Liver (tissue), 9 donors: ENCODE measurements around the gene SRP14. TPM values are rescaled to one million over a fixed set of nuclear protein-coding genes. Genes with fewer than 3 reads are reported as not detected.
"Not testable (repeated sequence)": the region's sequence is repeated elsewhere in the genome, so short reads cannot be mapped to it uniquely, and the experiment has no call there.

Experiments
- DNase-seq: peaks from one replicate; pipeline ENCODE4 v3.0.0-alpha.2; 2017; ENCODE audit warnings: low spot score
- H3K27ac ChIP-seq, 2 donors: one replicate each; pipeline ENCODE4 v1.7.0; 2013; ENCODE audit warnings: inconsistent platforms in 2 of 2, low read length in 2 of 2, control low read depth in 1 of 2, low read depth in 1 of 2, mild to moderate bottlenecking in 1 of 2
- H3K27me3 ChIP-seq, 4 donors: one replicate each; pipeline versions ENCODE4 v1.6.1 to v1.7.0; 2013; ENCODE audit warnings: low read length in 3 of 4, inconsistent platforms in 1 of 4, mild to moderate bottlenecking in 1 of 4, moderate library complexity in 1 of 4; ENCODE audit not compliant: control insufficient read depth in 4 of 4, insufficient read depth in 4 of 4
- H3K36me3 ChIP-seq, 4 donors: one replicate each; pipeline versions ENCODE4 v1.6.1 to v1.7.0; 2013; ENCODE audit warnings: low read length in 3 of 4, mild to moderate bottlenecking in 3 of 4, low read depth in 1 of 4, moderate library complexity in 1 of 4; ENCODE audit not compliant: control insufficient read depth in 4 of 4, insufficient read depth in 3 of 4
- H3K4me1 ChIP-seq, 4 donors: one replicate each; pipeline versions ENCODE4 v1.6.1 to v1.7.0; 2013; ENCODE audit warnings: low read length in 3 of 4, mild to moderate bottlenecking in 3 of 4, moderate library complexity in 1 of 4; ENCODE audit not compliant: control insufficient read depth in 4 of 4, insufficient read depth in 4 of 4
- H3K4me3 ChIP-seq, 3 donors: one replicate each; pipeline versions ENCODE4 v1.6.1 to v1.7.0; 2013; ENCODE audit warnings: low read length in 3 of 3, control low read depth in 1 of 3, low read depth in 1 of 3, mild to moderate bottlenecking in 1 of 3
- H3K9ac ChIP-seq, 2 donors: one replicate each; pipeline ENCODE4 v1.7.0; 2013; ENCODE audit warnings: low read length in 2 of 2, mild to moderate bottlenecking in 2 of 2, moderate library complexity in 2 of 2, control low read depth in 1 of 2, low read depth in 1 of 2
- H3K9me3 ChIP-seq, 4 donors: one replicate each; pipeline versions ENCODE4 v1.6.1 to v1.7.0; 2013; ENCODE audit warnings: low read length in 3 of 4; ENCODE audit not compliant: control insufficient read depth in 4 of 4
- FOXA1 ChIP-seq: IDR thresholded peaks from 2 replicates; pipeline ENCODE4 v1.6.1; 2016; ENCODE audit warnings: antibody characterized with exemption
- FOXA2 ChIP-seq: IDR thresholded peaks from 2 replicates; pipeline ENCODE4 v1.6.1; 2016; ENCODE audit warnings: antibody characterized with exemption
- HNF4A ChIP-seq, 2 donors: conservative IDR thresholded peaks; 2 replicates each; pipeline ENCODE4 v1.6.1; 2016; ENCODE audit warnings: antibody characterized with exemption in 2 of 2, mild to moderate bottlenecking in 2 of 2
- HNF4G ChIP-seq: IDR thresholded peaks from 2 replicates; pipeline ENCODE4 v1.6.1; 2016; ENCODE audit warnings: antibody characterized with exemption
- JUND ChIP-seq, 2 donors: IDR thresholded peaks; 2 replicates each; pipeline ENCODE4 v1.6.1; 2016; ENCODE audit warnings: antibody characterized with exemption in 2 of 2
- NR2F2 ChIP-seq: IDR thresholded peaks from 2 replicates; pipeline ENCODE4 v1.6.1; 2016; ENCODE audit warnings: antibody characterized with exemption
- TAF1 ChIP-seq: conservative IDR thresholded peaks from 2 replicates; pipeline ENCODE4 v1.6.1; 2016; ENCODE audit warnings: antibody characterized with exemption, mild to moderate bottlenecking
- YY1 ChIP-seq: IDR thresholded peaks from 2 replicates; pipeline ENCODE4 v1.6.1; 2016; ENCODE audit warnings: antibody characterized with exemption, mild to moderate bottlenecking
- WGBS: extraction: QIAGEN DNeasy Blood & Tissue Kit; methylation state at CpG from one replicate; pipeline ENCODE4 v1.1.7; 2013; 5-methylcytosine and 5-hydroxymethylcytosine counted together
- polyA plus RNA-seq, 2 donors: library from polyadenylated mRNA; stranded (reverse) in 1 of 2; unstranded in 1 of 2; fragments of 200-250 nt in 1 of 2; fragments of >200 nt in 1 of 2; fragmentation: Nextera tagmentation in 1 of 2; extraction: Ambion mirVana in 1 of 2; gene quantifications; one replicate each; pipeline versions ENCODE4 v1.2.1 to v1.2.3, GENCODE V29; 2013 to 2015
- total RNA-seq, 2 donors: library from RNA; depleted of rRNA; stranded (reverse); fragments of >200 nt; gene quantifications; one replicate each; pipeline ENCODE4 v1.2.3, GENCODE V29; 2014
- TF ChIP-seq, protein P1 (sequence below): fragments of 150-350 bp; IDR thresholded peaks from 2 replicates; pipeline ENCODE4 v1.5.1; 2017; ENCODE audit warnings: improper control_type of control experiment, low read depth, low read length; ENCODE audit not compliant: missing input control
- TF ChIP-seq, protein P2 (sequence below): IDR thresholded peaks from 2 replicates; pipeline ENCODE4 v1.6.1; 2016; ENCODE audit warnings: antibody characterized with exemption
- donor health status: healthy.
- donor health status: healthy.
- donor health status: healthy.
- donor health status: healthy.
- donor health status: healthy.

SRP14 gene
- total and polyA plus RNA-seq, 4 donors: 67.2 to 357 (median 116) TPM

DNA sequence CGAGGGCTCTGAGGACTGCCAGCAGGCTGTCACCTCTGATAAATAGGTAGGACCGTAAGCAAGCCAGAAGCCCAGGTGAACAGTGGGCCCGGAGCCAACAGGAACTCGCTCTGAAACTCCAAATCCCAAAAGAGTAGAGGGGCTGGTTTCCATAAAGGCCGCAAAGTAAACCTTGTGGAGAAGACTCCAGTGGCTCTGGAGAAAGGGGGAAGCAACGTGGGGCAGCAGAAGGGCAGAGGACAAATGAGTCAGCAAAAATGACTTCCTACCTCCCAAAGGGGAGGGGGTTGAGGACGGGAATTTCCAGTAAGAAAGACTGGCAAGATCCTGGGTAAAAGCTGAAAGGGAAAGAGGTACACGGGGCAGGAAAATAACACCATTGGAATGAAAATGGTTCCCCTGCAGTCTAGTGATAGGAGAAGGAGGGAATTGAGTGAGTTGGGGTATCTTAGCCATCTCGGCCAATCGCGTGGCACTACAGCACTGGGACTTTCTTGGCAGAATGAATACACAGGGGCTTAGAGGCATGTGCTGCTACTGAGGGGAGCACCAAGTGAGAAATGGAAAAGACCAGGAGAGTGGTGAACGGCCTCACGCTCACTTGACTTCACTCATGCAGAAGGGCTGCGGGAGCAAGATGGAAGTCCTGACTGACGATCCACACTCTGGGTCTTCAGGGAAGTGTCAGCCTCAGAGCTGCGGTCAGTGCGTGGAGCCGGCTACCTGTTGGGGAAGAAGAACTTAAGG lies 36.5 kb upstream of the SRP14 start:
- 88% methylated on average over 18 of the region's 18 CpGs for WGBS
- H3K9ac ChIP-seq: no peak overlapping the region
- DNase-seq: no peak
- H3K36me3 ChIP-seq: no peaks in the 10 kb centered on the region
- TF ChIP-seq YY1 (no peak), FOXA1 (no peak), JUND (IDR thresholded peaks at IDR 0.05) (no peak)
- peaks cover 0 to 2% (median under 1%) of the 10 kb centered on the region in 4 donors for H3K4me1 ChIP-seq
- no peaks in the 10 kb centered on the region for H3K27me3 ChIP-seq
- H3K4me3 ChIP-seq: no peak overlapping the region
- H3K9me3 ChIP-seq: no peaks in the 10 kb centered on the region
- H3K27ac ChIP-seq: no peak overlapping the region

DNA sequence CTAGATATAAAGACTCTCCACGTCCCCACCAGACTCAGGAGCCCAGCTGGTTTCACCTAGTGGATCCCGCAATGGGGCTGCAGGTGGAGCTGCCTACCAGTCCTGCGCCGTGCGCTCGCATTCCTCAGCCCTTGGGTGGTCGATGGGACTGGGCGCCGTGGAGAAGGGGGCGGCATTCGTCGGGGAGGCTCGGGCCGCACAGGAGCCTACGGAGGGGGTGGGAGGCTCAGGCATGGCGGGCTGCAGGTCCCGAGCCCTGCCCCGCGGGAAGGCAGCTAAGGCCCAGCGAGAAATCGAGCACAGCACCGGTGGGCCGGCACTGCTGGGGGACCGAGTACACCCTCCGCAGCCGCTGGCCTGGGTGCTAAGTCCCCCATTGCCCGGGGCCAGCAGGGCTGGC lies 35.7 kb upstream of the SRP14 start:
- H3K4me1 ChIP-seq, H3K9me3 ChIP-seq, H3K27ac ChIP-seq, DNase-seq, H3K9ac ChIP-seq, H3K4me3 ChIP-seq, H3K36me3 ChIP-seq, H3K27me3 ChIP-seq: not testable (repeated sequence)
- WGBS: 94% methylated on average over 27 of the region's 27 CpGs

- not testable (repeated sequence) for H3K27ac ChIP-seq, H3K4me3 ChIP-seq, H3K9ac ChIP-seq, DNase-seq, H3K36me3 ChIP-seq, H3K27me3 ChIP-seq, H3K9me3 ChIP-seq
- 84% methylated on average over 34 of the region's 34 CpGs for WGBS
- H3K4me1 ChIP-seq: peaks cover 9 to 12% (median 11%) of the 10 kb centered on the region in 4 donors
These were observed 34.9 kb upstream of the SRP14 start for GRCh38 chr15:40073716-40074490.

DNA sequence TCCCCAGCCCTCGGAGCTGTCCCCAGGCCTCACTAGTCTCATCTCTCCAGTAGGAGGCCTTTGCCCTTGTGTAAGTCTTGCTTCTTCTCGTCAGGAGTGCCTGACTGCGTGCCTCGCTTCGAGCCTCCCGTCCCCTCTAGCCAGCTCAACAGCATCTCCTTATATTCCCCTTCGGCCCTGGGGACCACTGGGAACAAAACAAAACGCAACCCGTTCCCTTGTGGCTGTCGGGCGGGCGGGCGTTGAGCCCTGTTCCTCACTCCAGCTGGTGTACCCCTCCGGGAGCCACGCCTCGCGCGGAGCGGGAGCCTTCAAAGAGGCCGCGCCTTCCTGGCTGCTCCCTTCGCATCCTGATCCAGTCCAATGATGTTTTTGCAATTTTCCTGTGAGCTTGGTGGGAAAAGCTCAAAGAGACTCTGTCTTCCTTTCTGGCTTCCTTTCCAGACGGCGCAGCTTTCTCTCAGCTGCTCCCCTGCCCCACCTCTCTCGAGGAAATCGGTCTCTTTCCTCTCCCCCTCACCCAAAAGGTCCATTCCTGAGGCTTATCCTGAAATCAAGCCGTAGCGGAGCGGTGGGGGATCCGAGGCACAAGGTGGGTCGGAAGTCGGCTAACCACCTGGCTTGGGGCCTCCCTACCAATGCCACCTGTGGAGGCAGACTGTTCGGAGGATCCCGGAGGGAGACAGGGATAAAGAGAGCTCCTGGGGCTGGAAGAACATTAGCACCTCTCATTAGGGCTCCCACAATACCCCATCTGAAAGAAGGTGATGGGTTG lies 33.4 kb upstream of the SRP14 start:
- no peak overlapping the region for H3K27ac ChIP-seq
- WGBS: 82% methylated on average over 34 of the region's 34 CpGs
- no peak overlapping the region for H3K9ac ChIP-seq
- no peaks in the 10 kb centered on the region for H3K36me3 ChIP-seq
- peaks cover 11 to 19% (median 18%) of the 10 kb centered on the region in 4 donors for H3K4me1 ChIP-seq
- DNase-seq: no peak
- no peaks in the 10 kb centered on the region for H3K9me3 ChIP-seq
- TF ChIP-seq, protein P1, sequence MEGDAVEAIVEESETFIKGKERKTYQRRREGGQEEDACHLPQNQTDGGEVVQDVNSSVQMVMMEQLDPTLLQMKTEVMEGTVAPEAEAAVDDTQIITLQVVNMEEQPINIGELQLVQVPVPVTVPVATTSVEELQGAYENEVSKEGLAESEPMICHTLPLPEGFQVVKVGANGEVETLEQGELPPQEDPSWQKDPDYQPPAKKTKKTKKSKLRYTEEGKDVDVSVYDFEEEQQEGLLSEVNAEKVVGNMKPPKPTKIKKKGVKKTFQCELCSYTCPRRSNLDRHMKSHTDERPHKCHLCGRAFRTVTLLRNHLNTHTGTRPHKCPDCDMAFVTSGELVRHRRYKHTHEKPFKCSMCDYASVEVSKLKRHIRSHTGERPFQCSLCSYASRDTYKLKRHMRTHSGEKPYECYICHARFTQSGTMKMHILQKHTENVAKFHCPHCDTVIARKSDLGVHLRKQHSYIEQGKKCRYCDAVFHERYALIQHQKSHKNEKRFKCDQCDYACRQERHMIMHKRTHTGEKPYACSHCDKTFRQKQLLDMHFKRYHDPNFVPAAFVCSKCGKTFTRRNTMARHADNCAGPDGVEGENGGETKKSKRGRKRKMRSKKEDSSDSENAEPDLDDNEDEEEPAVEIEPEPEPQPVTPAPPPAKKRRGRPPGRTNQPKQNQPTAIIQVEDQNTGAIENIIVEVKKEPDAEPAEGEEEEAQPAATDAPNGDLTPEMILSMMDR: no peak
- no peak for TF ChIP-seq HNF4G
- no peak for TF ChIP-seq TAF1
- TF ChIP-seq FOXA2: no peak
- TF ChIP-seq, protein P2, sequence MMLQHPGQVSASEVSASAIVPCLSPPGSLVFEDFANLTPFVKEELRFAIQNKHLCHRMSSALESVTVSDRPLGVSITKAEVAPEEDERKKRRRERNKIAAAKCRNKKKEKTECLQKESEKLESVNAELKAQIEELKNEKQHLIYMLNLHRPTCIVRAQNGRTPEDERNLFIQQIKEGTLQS: no peak
- TF ChIP-seq YY1: no peak
- no peak for TF ChIP-seq JUND (IDR thresholded peaks at IDR 0.05)
- TF ChIP-seq NR2F2: no peak
- no peak for TF ChIP-seq HNF4A (conservative IDR thresholded peaks at IDR 0.05)
- H3K4me3 ChIP-seq: no peak overlapping the region
- H3K27me3 ChIP-seq: no peaks in the 10 kb centered on the region
